ENCODE data around the gene LRP1B. TPM values are rescaled to one million over a fixed set of nuclear protein-coding genes. Genes with fewer than 3 reads are reported as not detected.

Gene LRP1B
- total RNA-seq, 2 donors from 2014 or later, result 0.52 to 3.0 TPM

DNA sequence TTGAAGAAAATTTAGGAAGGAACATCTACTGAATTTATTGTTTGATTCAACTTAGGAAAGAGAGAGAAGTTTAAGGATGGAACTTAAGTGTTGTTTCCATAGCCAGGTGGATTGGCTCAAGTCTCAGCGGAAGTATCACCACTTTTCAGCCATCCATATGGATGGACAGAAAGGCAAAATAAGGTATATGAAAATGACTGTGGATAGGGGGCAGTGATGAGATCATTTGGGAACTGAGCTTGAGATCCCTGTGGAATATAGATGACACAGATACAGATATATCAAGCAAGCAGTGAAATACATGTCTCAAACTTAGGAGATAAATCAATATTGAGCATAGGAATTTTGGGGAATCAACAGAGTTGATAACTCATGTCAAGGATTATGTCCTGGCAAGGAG is 1887.9 kb downstream of the LRP1B start:
- DNase-seq (no peak), ATAC-seq (no peak)
- H3K36me3 ChIP-seq (replicated peaks in 1 of 2; ENCODE audit: insufficient read depth in 1 of 2, low read depth in 2 of 2), result no peaks in the 10 kb centered on the region
- no peak overlapping the region for H3K27ac ChIP-seq
- H3K27me3 ChIP-seq, result no peaks in the 10 kb centered on the region
- intact Hi-C loops (cut with DNase I), result no loop called here
- no peak for TF ChIP-seq POLR2A (IDR thresholded peaks at IDR 0.05)
- TF ChIP-seq, protein P1, sequence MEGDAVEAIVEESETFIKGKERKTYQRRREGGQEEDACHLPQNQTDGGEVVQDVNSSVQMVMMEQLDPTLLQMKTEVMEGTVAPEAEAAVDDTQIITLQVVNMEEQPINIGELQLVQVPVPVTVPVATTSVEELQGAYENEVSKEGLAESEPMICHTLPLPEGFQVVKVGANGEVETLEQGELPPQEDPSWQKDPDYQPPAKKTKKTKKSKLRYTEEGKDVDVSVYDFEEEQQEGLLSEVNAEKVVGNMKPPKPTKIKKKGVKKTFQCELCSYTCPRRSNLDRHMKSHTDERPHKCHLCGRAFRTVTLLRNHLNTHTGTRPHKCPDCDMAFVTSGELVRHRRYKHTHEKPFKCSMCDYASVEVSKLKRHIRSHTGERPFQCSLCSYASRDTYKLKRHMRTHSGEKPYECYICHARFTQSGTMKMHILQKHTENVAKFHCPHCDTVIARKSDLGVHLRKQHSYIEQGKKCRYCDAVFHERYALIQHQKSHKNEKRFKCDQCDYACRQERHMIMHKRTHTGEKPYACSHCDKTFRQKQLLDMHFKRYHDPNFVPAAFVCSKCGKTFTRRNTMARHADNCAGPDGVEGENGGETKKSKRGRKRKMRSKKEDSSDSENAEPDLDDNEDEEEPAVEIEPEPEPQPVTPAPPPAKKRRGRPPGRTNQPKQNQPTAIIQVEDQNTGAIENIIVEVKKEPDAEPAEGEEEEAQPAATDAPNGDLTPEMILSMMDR (IDR thresholded peaks at IDR 0.05), result no peak
- H3K9me3 ChIP-seq, result no peaks in the 10 kb centered on the region
- no peaks in the 10 kb centered on the region for H3K4me1 ChIP-seq
- 87 to 95% methylated on average over 1 of the region's 1 CpG for WGBS, 2 donors
- H3K4me3 ChIP-seq, result no peak overlapping the region

DNA sequence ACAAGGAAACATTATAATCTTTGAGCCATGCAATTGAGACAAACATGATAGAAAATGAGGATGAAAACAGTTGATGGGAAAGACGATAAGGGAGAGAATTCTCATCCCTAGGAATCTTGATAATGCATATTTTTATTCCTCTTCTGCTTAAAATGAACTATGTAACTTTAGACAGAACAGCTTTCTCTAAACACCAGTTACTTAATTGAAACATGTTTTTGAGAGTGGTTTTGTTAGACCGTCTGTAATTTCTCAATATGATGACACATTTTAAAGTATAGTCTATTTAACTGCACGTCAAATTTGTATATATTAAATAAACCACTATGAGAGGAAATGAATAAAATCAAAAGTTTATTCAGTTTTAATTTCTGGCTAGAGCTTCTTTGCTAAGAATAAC is 1896.7 kb downstream of the LRP1B start:
- Histone ChIP-seq H3K4me1 (no peaks in the 10 kb centered on the region), H3K9me3 (no peaks in the 10 kb centered on the region), H3K36me3 (replicated peaks in 1 of 2; ENCODE audit: insufficient read depth in 1 of 2, low read depth in 2 of 2) (no peaks in the 10 kb centered on the region), H3K27me3 (no peaks in the 10 kb centered on the region), H3K4me3 (no peak overlapping the region), H3K27ac (no peak overlapping the region)
- no peak for TF ChIP-seq POLR2A (IDR thresholded peaks at IDR 0.05)
- TF ChIP-seq, protein P1 (IDR thresholded peaks at IDR 0.05), result no peak
- 51 to 53% methylated on average over 3 of the region's 3 CpGs for WGBS, 2 donors
- no peak for DNase-seq
- intact Hi-C loops (cut with DNase I), result no loop called here
- no peak for ATAC-seq

DNA sequence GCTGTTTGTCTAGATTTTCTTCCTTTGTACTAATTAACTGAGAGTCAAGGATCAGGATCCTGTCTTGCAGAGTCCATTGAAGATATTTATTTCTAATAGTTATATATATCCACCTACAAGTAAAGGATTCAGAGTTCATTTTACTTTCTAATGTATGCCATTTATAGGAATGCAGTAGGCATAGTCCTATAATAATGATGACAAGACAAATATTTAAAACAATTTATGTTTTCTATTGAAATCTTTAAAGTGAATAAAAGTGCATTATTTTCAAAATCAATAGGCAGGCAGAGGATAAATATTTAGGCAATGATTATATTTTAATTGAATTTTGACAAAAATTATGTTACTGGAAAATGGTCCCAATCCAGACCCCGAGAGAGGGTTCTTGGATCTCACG is 1919.9 kb downstream of the LRP1B start:
- Histone ChIP-seq H3K9me3 (no peaks in the 10 kb centered on the region), H3K4me1 (no peaks in the 10 kb centered on the region), H3K27ac (no peak overlapping the region), H3K27me3 (no peaks in the 10 kb centered on the region), H3K4me3 (no peak overlapping the region), H3K36me3 (replicated peaks in 1 of 2; ENCODE audit: insufficient read depth in 1 of 2, low read depth in 2 of 2) (no peaks in the 10 kb centered on the region)
- DNase-seq, result no peak
- 68 to 69% methylated on average over 2 of the region's 2 CpGs for WGBS, 2 donors
- intact Hi-C loops (cut with DNase I), result no loop called here
- no peak for TF ChIP-seq POLR2A (IDR thresholded peaks at IDR 0.05)
- TF ChIP-seq, protein P1 (IDR thresholded peaks at IDR 0.05), result no peak
- no peak for ATAC-seq

DNA sequence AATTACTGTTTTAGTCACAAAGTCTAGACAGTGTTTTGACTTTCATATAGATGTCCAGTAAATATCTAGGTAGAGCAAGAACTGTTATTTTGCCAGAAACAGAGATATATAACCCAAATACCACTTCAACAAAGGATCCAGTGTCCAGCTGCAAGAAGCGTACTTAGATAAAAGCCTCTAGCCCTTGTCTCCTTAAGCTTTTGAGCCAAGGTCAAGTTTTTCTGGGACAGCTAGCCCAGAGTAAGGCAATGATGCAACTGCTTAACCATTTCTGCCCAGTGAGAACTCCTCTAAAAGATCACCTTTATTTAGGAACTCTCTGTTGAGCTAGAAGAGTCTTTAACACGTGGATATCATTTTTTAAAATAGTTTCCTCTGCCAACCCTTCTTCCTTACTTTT is 1925.7 kb downstream of the LRP1B start:
- WGBS, 2 donors, result 37 to 38% methylated on average over 2 of the region's 2 CpGs
- H3K36me3 ChIP-seq (replicated peaks in 1 of 2; ENCODE audit: insufficient read depth in 1 of 2, low read depth in 2 of 2), result no peaks in the 10 kb centered on the region
- ATAC-seq, result no peak
- intact Hi-C loops (cut with DNase I), result no loop called here
- H3K9me3 ChIP-seq, result no peaks in the 10 kb centered on the region
- no peak overlapping the region for H3K27ac ChIP-seq
- no peaks in the 10 kb centered on the region for H3K27me3 ChIP-seq
- no peak for DNase-seq
- no peak overlapping the region for H3K4me3 ChIP-seq
- no peaks in the 10 kb centered on the region for H3K4me1 ChIP-seq
- TF ChIP-seq, protein P1 (IDR thresholded peaks at IDR 0.05), result no peak
- TF ChIP-seq POLR2A (IDR thresholded peaks at IDR 0.05), result no peak

DNA sequence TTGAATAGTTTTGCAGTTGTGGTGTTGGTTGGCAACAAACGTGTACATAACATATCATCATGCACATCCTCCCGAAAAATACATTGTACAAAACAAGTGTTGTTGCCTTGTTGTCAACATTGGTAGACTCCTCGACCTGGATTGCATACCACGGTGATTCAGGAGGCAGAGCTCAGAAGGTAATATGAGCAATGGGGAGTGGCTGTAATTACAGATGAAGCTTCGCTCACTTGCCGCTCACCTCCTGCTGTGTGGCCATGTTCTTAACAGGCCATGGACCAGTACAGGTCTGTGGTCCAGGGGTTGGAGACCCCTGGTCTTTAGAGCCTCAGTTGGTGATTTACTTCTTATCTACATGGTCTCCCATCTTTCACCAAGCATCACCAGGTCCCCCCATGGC is 1927.5 kb downstream of the LRP1B start:
- Histone ChIP-seq H3K4me3 (no peak overlapping the region), H3K27me3 (no peaks in the 10 kb centered on the region), H3K9me3 (no peaks in the 10 kb centered on the region), H3K27ac (no peak overlapping the region), H3K4me1 (no peaks in the 10 kb centered on the region), H3K36me3 (replicated peaks in 1 of 2; ENCODE audit: insufficient read depth in 1 of 2, low read depth in 2 of 2) (no peaks in the 10 kb centered on the region)
- TF ChIP-seq POLR2A (IDR thresholded peaks at IDR 0.05), result no peak
- TF ChIP-seq, protein P1 (IDR thresholded peaks at IDR 0.05), result no peak
- DNase-seq, result no peak
- no peak for ATAC-seq
- intact Hi-C loops (cut with DNase I), result no loop called here
- WGBS, 2 donors, result 69 to 81% methylated on average over 6 of the region's 6 CpGs
